ENCODE results near the gene ITPR2. TPM values are rescaled to one million over a fixed set of nuclear protein-coding genes. Genes with fewer than 3 reads are reported as not detected.

Gene ITPR2
- total RNA-seq, 2 donors from 2014 or later, result 42.6 to 76.9 TPM

- Mint-ChIP-seq H3K4me3 (no peak overlapping the region), H3K27me3 (no peaks in the 10 kb centered on the region), H3K27ac (no peak overlapping the region), H3K4me1 (ENCODE audit: low read depth in 2 of 2) (peaks cover 23 to 24% of the 10 kb centered on the region in 2 donors), H3K36me3 (no peaks in the 10 kb centered on the region), H3K9me3 (no peaks in the 10 kb centered on the region)
- no peak for ATAC-seq
- DNase-seq (ENCODE audit: low spot score), result no peak
Observed at GRCh38 chr12:26823390-26823789, 9.6 kb downstream of the ITPR2 start.

- no peak for ATAC-seq
- Mint-ChIP-seq H3K36me3 (no peaks in the 10 kb centered on the region), H3K9me3 (no peaks in the 10 kb centered on the region), H3K27ac (no peak overlapping the region), H3K4me1 (ENCODE audit: low read depth in 2 of 2) (peaks cover 17 to 22% of the 10 kb centered on the region in 2 donors), H3K27me3 (no peaks in the 10 kb centered on the region), H3K4me3 (no peak overlapping the region)
- no peak for DNase-seq (ENCODE audit: low spot score)
Observed at GRCh38 chr12:26822026-26822425, 11.0 kb downstream of the ITPR2 start.

GRCh38 chr12:26821212-26821701, 11.7 kb downstream of the ITPR2 start:
- DNase-seq (ENCODE audit: low spot score) (no peak), ATAC-seq (no peak)
- H3K27ac Mint-ChIP-seq, result no peak overlapping the region
- H3K4me3 Mint-ChIP-seq, result no peak overlapping the region
- H3K9me3 Mint-ChIP-seq, result no peaks in the 10 kb centered on the region
- peaks cover 11 to 20% of the 10 kb centered on the region in 2 donors for H3K4me1 Mint-ChIP-seq (ENCODE audit: low read depth in 2 of 2)
- no peaks in the 10 kb centered on the region for H3K27me3 Mint-ChIP-seq
- no peaks in the 10 kb centered on the region for H3K36me3 Mint-ChIP-seq

- H3K27me3 Mint-ChIP-seq, result no peaks in the 10 kb centered on the region
- peaks cover 7 to 13% of the 10 kb centered on the region in 2 donors for H3K4me1 Mint-ChIP-seq (ENCODE audit: low read depth in 2 of 2)
- no peak overlapping the region for H3K4me3 Mint-ChIP-seq
- no peak for DNase-seq (ENCODE audit: low spot score)
- no peaks in the 10 kb centered on the region for H3K36me3 Mint-ChIP-seq
- no peaks in the 10 kb centered on the region for H3K9me3 Mint-ChIP-seq
- H3K27ac Mint-ChIP-seq, result no peak overlapping the region
- no peak for ATAC-seq
Observed at GRCh38 chr12:26818636-26819035, 14.4 kb downstream of the ITPR2 start.

- Mint-ChIP-seq H3K27ac (no peak overlapping the region), H3K4me1 (ENCODE audit: low read depth in 2 of 2) (peaks cover 3 to 10% of the 10 kb centered on the region in 2 donors), H3K9me3 (no peaks in the 10 kb centered on the region), H3K36me3 (no peaks in the 10 kb centered on the region), H3K4me3 (no peak overlapping the region), H3K27me3 (no peaks in the 10 kb centered on the region)
- DNase-seq (ENCODE audit: low spot score) (no peak), ATAC-seq (no peak)
Observed at GRCh38 chr12:26818201-26818600, 14.8 kb downstream of the ITPR2 start.

- no peak for DNase-seq (ENCODE audit: low spot score)
- Mint-ChIP-seq H3K9me3 (no peaks in the 10 kb centered on the region), H3K27me3 (no peaks in the 10 kb centered on the region), H3K36me3 (no peaks in the 10 kb centered on the region), H3K4me3 (no peak overlapping the region), H3K27ac (no peak overlapping the region), H3K4me1 (ENCODE audit: low read depth in 2 of 2) (peaks cover 0 to 9% of the 10 kb centered on the region in 2 donors)
- no peak for ATAC-seq
Observed at GRCh38 chr12:26817183-26817591, 15.8 kb downstream of the ITPR2 start.

- no peak for ATAC-seq
Observed at GRCh38 chr12:26813812-26814211, 19.2 kb downstream of the ITPR2 start.

GRCh38 chr12:26810330-26810729, 22.7 kb downstream of the ITPR2 start:
- no peak overlapping the region for H3K4me3 Mint-ChIP-seq
- H3K36me3 Mint-ChIP-seq, result no peaks in the 10 kb centered on the region
- H3K27ac Mint-ChIP-seq, result no peak overlapping the region
- no peaks in the 10 kb centered on the region for H3K9me3 Mint-ChIP-seq
- H3K27me3 Mint-ChIP-seq, result no peaks in the 10 kb centered on the region
- no peak for DNase-seq (ENCODE audit: low spot score)
- peaks cover 20 to 22% of the 10 kb centered on the region in 2 donors for H3K4me1 Mint-ChIP-seq (ENCODE audit: low read depth in 2 of 2)
- ATAC-seq, result no peak

More at GRCh38 chr12:26813812-26814211, 19.2 kb downstream of the ITPR2 start:
- no peaks in the 10 kb centered on the region for H3K27me3 Mint-ChIP-seq
- H3K4me1 Mint-ChIP-seq (ENCODE audit: low read depth in 2 of 2), result peaks cover 12 to 17% of the 10 kb centered on the region in 2 donors
- H3K27ac Mint-ChIP-seq, result no peak overlapping the region
- H3K36me3 Mint-ChIP-seq, result no peaks in the 10 kb centered on the region
- no peak for DNase-seq (ENCODE audit: low spot score)
- H3K4me3 Mint-ChIP-seq, result no peak overlapping the region
- H3K9me3 Mint-ChIP-seq, result no peaks in the 10 kb centered on the region

GRCh38 chr12:26809611-26810285, 23.2 kb downstream of the ITPR2 start:
- Mint-ChIP-seq H3K4me3 (no peak overlapping the region), H3K9me3 (no peaks in the 10 kb centered on the region), H3K27me3 (no peaks in the 10 kb centered on the region), H3K4me1 (ENCODE audit: low read depth in 2 of 2) (peaks cover 20 to 22% of the 10 kb centered on the region in 2 donors), H3K36me3 (no peaks in the 10 kb centered on the region), H3K27ac (no peak overlapping the region)
- ATAC-seq (no peak), DNase-seq (ENCODE audit: low spot score) (no peak)

- Mint-ChIP-seq H3K4me3 (no peak overlapping the region), H3K27me3 (no peaks in the 10 kb centered on the region), H3K4me1 (ENCODE audit: low read depth in 2 of 2) (peaks cover 20 to 22% of the 10 kb centered on the region in 2 donors), H3K27ac (no peak overlapping the region), H3K9me3 (no peaks in the 10 kb centered on the region), H3K36me3 (no peaks in the 10 kb centered on the region)
- ATAC-seq (no peak), DNase-seq (ENCODE audit: low spot score) (no peak)
Observed at GRCh38 chr12:26808766-26809476, 24.1 kb downstream of the ITPR2 start.

GRCh38 chr12:26807292-26807691, 25.7 kb downstream of the ITPR2 start:
- Mint-ChIP-seq H3K27me3 (no peaks in the 10 kb centered on the region), H3K4me1 (ENCODE audit: low read depth in 2 of 2) (peaks cover 20 to 22% of the 10 kb centered on the region in 2 donors), H3K27ac (no peak overlapping the region), H3K36me3 (no peaks in the 10 kb centered on the region), H3K4me3 (no peak overlapping the region), H3K9me3 (no peaks in the 10 kb centered on the region)
- ATAC-seq (no peak), DNase-seq (ENCODE audit: low spot score) (no peak)

GRCh38 chr12:26806556-26806955, 26.4 kb downstream of the ITPR2 start:
- Mint-ChIP-seq H3K4me3 (no peak overlapping the region), H3K27ac (no peak overlapping the region), H3K36me3 (no peaks in the 10 kb centered on the region), H3K4me1 (ENCODE audit: low read depth in 2 of 2) (peaks cover 20 to 22% of the 10 kb centered on the region in 2 donors), H3K27me3 (no peaks in the 10 kb centered on the region), H3K9me3 (no peaks in the 10 kb centered on the region)
- no peak for DNase-seq (ENCODE audit: low spot score)
- ATAC-seq, result no peak

GRCh38 chr12:26805401-26805971, 27.5 kb downstream of the ITPR2 start:
- H3K27ac Mint-ChIP-seq, result no peak overlapping the region
- H3K27me3 Mint-ChIP-seq, result no peaks in the 10 kb centered on the region
- H3K9me3 Mint-ChIP-seq, result no peaks in the 10 kb centered on the region
- no peaks in the 10 kb centered on the region for H3K36me3 Mint-ChIP-seq
- peaks cover 19 to 27% of the 10 kb centered on the region in 2 donors for H3K4me1 Mint-ChIP-seq (ENCODE audit: low read depth in 2 of 2)
- H3K4me3 Mint-ChIP-seq, result no peak overlapping the region
- DNase-seq (ENCODE audit: low spot score), result no peak
- no peak for ATAC-seq

- H3K27ac Mint-ChIP-seq, result no peak overlapping the region
- no peaks in the 10 kb centered on the region for H3K36me3 Mint-ChIP-seq
- no peak for ATAC-seq
Observed at GRCh38 chr12:26803552-26803951, 29.4 kb downstream of the ITPR2 start.

More at GRCh38 chr12:26803552-26803951, 29.4 kb downstream of the ITPR2 start:
- Mint-ChIP-seq H3K4me3 (no peak overlapping the region), H3K9me3 (no peaks in the 10 kb centered on the region), H3K4me1 (ENCODE audit: low read depth in 2 of 2) (peaks cover 11 to 22% of the 10 kb centered on the region in 2 donors), H3K27me3 (no peaks in the 10 kb centered on the region)
- no peak for DNase-seq (ENCODE audit: low spot score)

Measured in natural killer cell treated with Interleukin-12 subunit alpha and Interleukin-12 subunit beta and Interleukin-15 and Interleukin-18, amount 100 ng/mL, for 72 hours (primary cell).